DOHH2 (cell line): Measurements from ENCODE around the gene UBE2L6.

Experiments
- EZH2phosphoT487 ChIP-seq: fragments of 200-600 bp; sonication (generic); IDR thresholded peaks from 2 replicates; pipeline ENCODE4 v1.6.1; 2017; ENCODE audit warnings: borderline replicate concordance, mild to moderate bottlenecking, antibody characterized with exemption, low read length, moderate library complexity, mixed read lengths
- TF ChIP-seq, protein P1 (sequence below): fragments of 200-600 bp; sonication (generic); IDR thresholded peaks from one replicate; pipeline ENCODE4 v1.5.1; 2014; ENCODE audit warnings: antibody characterized with exemption, mild to moderate bottlenecking, low read depth, low read length; ENCODE audit not compliant: poor library complexity, severe bottlenecking

DNA sequence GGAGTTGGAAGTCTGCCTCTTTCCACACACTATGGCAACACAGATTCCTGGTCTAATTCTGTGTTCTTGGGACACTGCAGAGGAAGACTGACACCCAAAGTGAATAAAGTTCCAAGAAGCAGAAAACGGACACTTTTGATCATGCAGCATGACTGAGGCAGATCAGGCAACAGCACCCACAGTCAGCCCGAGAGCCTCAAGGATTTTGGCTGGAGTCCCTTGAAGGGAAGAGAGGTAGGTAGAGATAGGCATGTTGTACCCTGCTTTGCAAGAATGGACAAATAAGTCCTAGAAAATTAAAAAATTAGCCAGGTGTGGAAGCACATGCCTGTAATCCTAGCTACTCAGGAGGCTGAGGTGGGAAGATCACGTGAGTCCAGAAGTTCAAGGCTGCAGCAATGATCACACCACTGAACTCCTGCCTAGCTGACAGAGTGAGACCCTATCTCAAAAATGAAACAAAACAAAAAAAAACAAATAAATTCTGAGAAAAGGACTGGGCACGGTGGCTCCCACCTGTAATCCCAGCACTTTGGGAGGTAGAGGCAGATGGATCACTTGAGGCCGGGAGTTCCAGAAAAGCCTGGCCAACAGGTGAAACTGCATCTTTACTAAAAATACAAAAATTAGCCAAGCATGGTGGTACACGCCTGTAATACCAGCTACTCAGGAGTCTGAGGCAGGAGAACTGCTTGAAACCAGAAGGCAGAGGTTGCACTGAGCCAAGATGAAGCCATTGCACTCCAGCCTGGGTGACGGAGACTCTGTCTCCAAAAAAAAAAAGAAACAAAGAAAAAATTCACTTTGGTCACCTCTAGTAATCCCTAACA lies 58.9 kb downstream of the UBE2L6 start:
- TF ChIP-seq, protein P1, sequence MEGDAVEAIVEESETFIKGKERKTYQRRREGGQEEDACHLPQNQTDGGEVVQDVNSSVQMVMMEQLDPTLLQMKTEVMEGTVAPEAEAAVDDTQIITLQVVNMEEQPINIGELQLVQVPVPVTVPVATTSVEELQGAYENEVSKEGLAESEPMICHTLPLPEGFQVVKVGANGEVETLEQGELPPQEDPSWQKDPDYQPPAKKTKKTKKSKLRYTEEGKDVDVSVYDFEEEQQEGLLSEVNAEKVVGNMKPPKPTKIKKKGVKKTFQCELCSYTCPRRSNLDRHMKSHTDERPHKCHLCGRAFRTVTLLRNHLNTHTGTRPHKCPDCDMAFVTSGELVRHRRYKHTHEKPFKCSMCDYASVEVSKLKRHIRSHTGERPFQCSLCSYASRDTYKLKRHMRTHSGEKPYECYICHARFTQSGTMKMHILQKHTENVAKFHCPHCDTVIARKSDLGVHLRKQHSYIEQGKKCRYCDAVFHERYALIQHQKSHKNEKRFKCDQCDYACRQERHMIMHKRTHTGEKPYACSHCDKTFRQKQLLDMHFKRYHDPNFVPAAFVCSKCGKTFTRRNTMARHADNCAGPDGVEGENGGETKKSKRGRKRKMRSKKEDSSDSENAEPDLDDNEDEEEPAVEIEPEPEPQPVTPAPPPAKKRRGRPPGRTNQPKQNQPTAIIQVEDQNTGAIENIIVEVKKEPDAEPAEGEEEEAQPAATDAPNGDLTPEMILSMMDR = no peak
- no peak for TF ChIP-seq EZH2phosphoT487
